CD4-positive, alpha-beta T cell (primary cell): ENCODE measurements around the gene HMCN1. TPM values are rescaled to one million over a fixed set of nuclear protein-coding genes. Genes with fewer than 3 reads are reported as not detected.

Source experiments
- ATAC-seq: fragments of 200-7000 bp; cut with Tn5 transposase; one replicate; pipeline ENCODE4 v1.10.0; 2022; ENCODE audit warnings: mild to moderate bottlenecking; ENCODE audit not compliant: poor library complexity
- CTCF ChIA-PET: fragments of 350-600 bp; sonication (Branson Sonifier 250); formaldehyde crosslinking; loops from one replicate; lab custom pipeline; 2021; ENCODE audit warnings: antibody characterized with exemption, inconsistent platforms; lab: Charles Lee
- POLR2A ChIA-PET: fragments of 350-600 bp; sonication (Branson Sonifier 250); formaldehyde crosslinking; loops from one replicate; lab custom pipeline; 2021; ENCODE audit warnings: antibody characterized with exemption, inconsistent platforms; lab: Charles Lee
- DNase-seq, 14 experiments: peaks; one replicate each; pipeline ENCODE4 v3.0.0-alpha.2; 2013 to 2020; ENCODE audit warnings: mixed read lengths in 2 of 14
- H3K27ac ChIP-seq, 2 donors: one replicate each; pipeline versions ENCODE4 v1.5.1 to v1.7.0; 2013; ENCODE audit warnings: low read length in 2 of 2, low read depth in 1 of 2, mild to moderate bottlenecking in 1 of 2
- H3K27me3 ChIP-seq, 2 experiments: 1 replicate in 1 of 2; 2 replicates in 1 of 2; pipeline versions ENCODE4 v1.6.1 to v1.7.0; 2013; ENCODE audit warnings: low read length in 2 of 2, control low read depth in 1 of 2, mild to moderate bottlenecking in 1 of 2, moderate library complexity in 1 of 2; ENCODE audit not compliant: insufficient read depth in 2 of 2, control insufficient read depth in 1 of 2
- H3K36me3 ChIP-seq: one replicate; pipeline ENCODE4 v1.6.1; 2013; ENCODE audit warnings: low read length, control low read depth; ENCODE audit not compliant: insufficient read depth
- H3K4me1 ChIP-seq: one replicate; pipeline ENCODE4 v1.6.1; 2013; ENCODE audit warnings: low read length, control low read depth; ENCODE audit not compliant: insufficient read depth
- H3K4me3 ChIP-seq: one replicate; pipeline ENCODE4 v1.5.1; 2013; ENCODE audit warnings: mild to moderate bottlenecking, low read length, moderate library complexity
- H3K9me3 ChIP-seq, 2 experiments: 1 replicate in 1 of 2; 2 replicates in 1 of 2; pipeline versions ENCODE4 v1.6.1 to v1.7.0; 2013; ENCODE audit warnings: low read length in 2 of 2, mild to moderate bottlenecking in 2 of 2, control low read depth in 1 of 2, moderate library complexity in 1 of 2; ENCODE audit not compliant: control insufficient read depth in 1 of 2, insufficient read depth in 1 of 2
- H3K27ac Mint-ChIP-seq: one replicate; pipeline ENCODE4 v1.8.0; 2020; ENCODE audit warnings: mixed read lengths
- H3K27me3 Mint-ChIP-seq: one replicate; pipeline ENCODE4 v1.8.0; 2021; ENCODE audit warnings: mixed read lengths
- H3K36me3 Mint-ChIP-seq: one replicate; pipeline ENCODE4 v1.8.0; 2021; ENCODE audit warnings: low read depth, mixed read lengths
- H3K4me1 Mint-ChIP-seq: one replicate; pipeline ENCODE4 v1.8.0; 2021; ENCODE audit warnings: low read depth, mixed read lengths
- H3K4me3 Mint-ChIP-seq: one replicate; pipeline ENCODE4 v1.8.0; 2020; ENCODE audit warnings: mild to moderate bottlenecking, mixed read lengths
- H3K9me3 Mint-ChIP-seq: one replicate; pipeline ENCODE4 v1.8.0; 2020; ENCODE audit warnings: mixed read lengths
- intact Hi-C, 2 experiments: fragments of 100-400 bp; cut with DNase I in 1 of 2; cut with micrococcal nuclease in 1 of 2; formaldehyde crosslinking; loops; one replicate each; pipeline versions ENCODE4 v1.15.1 to v1.9.0; 2023 to 2025; cut with DNase I, micrococcal nuclease
- total RNA-seq, 174 experiments: library from RNA in 2 of 174; stranded (reverse) in 2 of 174; gene quantifications; one replicate each; pipeline ENCODE4 v1.2.3 and lab custom pipeline; 2021 to 2026
- TF ChIP-seq, protein P1 (sequence below): fragments of 200-600 bp; IDR thresholded peaks from one replicate; pipeline ENCODE4 v1.8.0; 2022; ENCODE audit warnings: antibody characterized with exemption, mild to moderate bottlenecking

Gene HMCN1
- total RNA-seq, 2 experiments from 2014 or later: 0.14 TPM

DNA sequence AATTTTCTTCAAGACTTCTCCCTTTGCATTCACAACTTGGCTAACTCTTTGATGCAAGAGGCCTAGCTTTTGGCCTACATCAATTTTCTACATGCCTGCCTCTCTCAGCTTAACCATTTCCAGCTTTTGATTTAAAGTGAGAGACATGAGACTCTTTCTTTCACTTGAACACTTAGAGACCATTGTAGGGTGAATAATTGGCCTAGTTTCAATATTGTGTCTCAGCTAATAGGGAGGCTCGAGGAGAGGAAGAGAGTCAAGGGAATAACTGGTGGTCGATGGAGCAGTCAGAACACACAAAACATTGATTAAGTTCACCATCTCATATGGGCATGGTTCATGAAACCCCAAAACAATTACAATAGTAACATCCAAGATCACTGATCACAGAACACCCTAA, 415.4 kb downstream of the HMCN1 start:
- H3K9me3 ChIP-seq: peaks cover 0 to 4% of the 10 kb centered on the region in 2 experiments
- H3K27me3 ChIP-seq: no peaks in the 10 kb centered on the region
- H3K4me1 ChIP-seq: no peaks in the 10 kb centered on the region
- Mint-ChIP-seq H3K36me3 (no peaks in the 10 kb centered on the region), H3K27me3 (peaks cover 4% of the 10 kb centered on the region), H3K4me3 (no peak overlapping the region), H3K27ac (no peak overlapping the region), H3K4me1 (no peaks in the 10 kb centered on the region), H3K9me3 (no peaks in the 10 kb centered on the region)
- ATAC-seq: no peak
- intact Hi-C loops: no loop called here
- no peak overlapping the region for H3K4me3 ChIP-seq
- CTCF ChIA-PET: no interaction called here
- H3K27ac ChIP-seq: no peak overlapping the region
- TF ChIP-seq, protein P1, sequence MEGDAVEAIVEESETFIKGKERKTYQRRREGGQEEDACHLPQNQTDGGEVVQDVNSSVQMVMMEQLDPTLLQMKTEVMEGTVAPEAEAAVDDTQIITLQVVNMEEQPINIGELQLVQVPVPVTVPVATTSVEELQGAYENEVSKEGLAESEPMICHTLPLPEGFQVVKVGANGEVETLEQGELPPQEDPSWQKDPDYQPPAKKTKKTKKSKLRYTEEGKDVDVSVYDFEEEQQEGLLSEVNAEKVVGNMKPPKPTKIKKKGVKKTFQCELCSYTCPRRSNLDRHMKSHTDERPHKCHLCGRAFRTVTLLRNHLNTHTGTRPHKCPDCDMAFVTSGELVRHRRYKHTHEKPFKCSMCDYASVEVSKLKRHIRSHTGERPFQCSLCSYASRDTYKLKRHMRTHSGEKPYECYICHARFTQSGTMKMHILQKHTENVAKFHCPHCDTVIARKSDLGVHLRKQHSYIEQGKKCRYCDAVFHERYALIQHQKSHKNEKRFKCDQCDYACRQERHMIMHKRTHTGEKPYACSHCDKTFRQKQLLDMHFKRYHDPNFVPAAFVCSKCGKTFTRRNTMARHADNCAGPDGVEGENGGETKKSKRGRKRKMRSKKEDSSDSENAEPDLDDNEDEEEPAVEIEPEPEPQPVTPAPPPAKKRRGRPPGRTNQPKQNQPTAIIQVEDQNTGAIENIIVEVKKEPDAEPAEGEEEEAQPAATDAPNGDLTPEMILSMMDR: no peak
- H3K36me3 ChIP-seq: no peaks in the 10 kb centered on the region
- POLR2A ChIA-PET: no interaction called here
- no peak for DNase-seq

DNA sequence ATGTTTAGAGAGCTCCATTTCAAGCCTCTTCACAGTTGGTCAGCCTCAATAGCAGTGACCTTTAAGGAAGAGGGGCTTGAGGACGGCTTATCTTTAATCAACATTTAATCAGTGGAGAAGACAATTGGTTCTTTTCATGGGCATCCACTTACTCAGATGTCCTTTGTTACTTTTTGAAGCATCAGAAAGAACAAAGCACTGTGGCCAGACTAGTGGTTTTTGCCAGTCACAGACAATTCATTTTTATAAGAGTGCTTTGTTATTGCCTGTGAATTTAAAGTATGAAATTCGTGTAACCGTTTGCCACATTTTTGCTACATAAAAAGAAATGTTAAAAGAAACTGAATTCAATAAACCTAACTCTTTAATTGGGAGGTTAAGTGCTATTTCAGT, 418.0 kb downstream of the HMCN1 start:
- POLR2A ChIA-PET: no interaction called here
- H3K4me3 ChIP-seq: no peak overlapping the region
- H3K4me1 Mint-ChIP-seq: no peaks in the 10 kb centered on the region
- H3K27ac ChIP-seq: no peak overlapping the region
- H3K4me1 ChIP-seq: no peaks in the 10 kb centered on the region
- no peak overlapping the region for H3K27ac Mint-ChIP-seq
- intact Hi-C loops: loop anchor here in 1 of 2 experiments (10.0 kb wide), 1 partner anchor 173 kb away; no protein-coding TSS in a partner anchor
- no peak for DNase-seq
- no peaks in the 10 kb centered on the region for H3K27me3 ChIP-seq
- H3K27me3 Mint-ChIP-seq: peaks cover 4% of the 10 kb centered on the region
- no peaks in the 10 kb centered on the region for H3K36me3 Mint-ChIP-seq
- no peaks in the 10 kb centered on the region for H3K9me3 ChIP-seq
- no peaks in the 10 kb centered on the region for H3K9me3 Mint-ChIP-seq
- H3K36me3 ChIP-seq: no peaks in the 10 kb centered on the region
- ATAC-seq: no peak
- CTCF ChIA-PET: no interaction called here
- TF ChIP-seq, protein P1: no peak
- no peak overlapping the region for H3K4me3 Mint-ChIP-seq

DNA sequence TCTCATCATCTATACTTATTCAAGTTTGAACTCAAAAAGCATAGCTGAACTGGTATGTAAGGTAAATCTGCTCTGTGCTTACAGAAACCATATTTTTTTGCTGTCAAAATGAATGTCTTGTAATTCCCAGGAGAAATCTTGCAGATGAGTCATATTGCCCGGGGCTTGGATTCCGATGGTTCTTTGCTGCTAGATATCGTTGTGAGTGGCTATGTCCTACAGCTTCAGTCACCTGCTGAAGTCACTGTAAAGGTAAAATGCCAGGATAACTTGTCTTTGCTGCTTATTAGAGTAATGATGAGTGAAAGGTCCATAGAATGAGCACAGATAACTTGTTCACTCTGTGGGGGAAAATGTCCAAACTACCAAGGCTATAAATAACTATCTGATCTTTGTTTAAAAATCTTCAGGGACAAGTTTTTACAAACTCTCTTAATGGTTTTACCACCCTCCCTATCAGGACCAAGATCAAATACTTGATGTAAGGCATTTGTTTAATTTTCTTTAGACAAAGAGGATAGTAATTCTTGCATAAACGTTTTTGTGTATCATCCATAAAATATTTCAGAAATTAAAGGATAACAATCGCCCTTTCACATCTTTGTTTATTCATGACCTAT, 418.5 kb downstream of the HMCN1 start:
- H3K27ac ChIP-seq: no peak overlapping the region
- H3K4me1 ChIP-seq: no peaks in the 10 kb centered on the region
- POLR2A ChIA-PET: no interaction called here
- H3K27me3 ChIP-seq: no peaks in the 10 kb centered on the region
- Mint-ChIP-seq H3K9me3 (no peaks in the 10 kb centered on the region), H3K27ac (no peak overlapping the region), H3K27me3 (peaks cover 4% of the 10 kb centered on the region), H3K36me3 (no peaks in the 10 kb centered on the region), H3K4me3 (no peak overlapping the region), H3K4me1 (no peaks in the 10 kb centered on the region)
- ATAC-seq (no peak), DNase-seq (no peak)
- intact Hi-C loops: loop anchor here in 1 of 2 experiments (10.0 kb wide), 1 partner anchor 172 kb away; no protein-coding TSS in a partner anchor
- TF ChIP-seq, protein P1: no peak
- no peaks in the 10 kb centered on the region for H3K9me3 ChIP-seq
- H3K4me3 ChIP-seq: no peak overlapping the region
- no peaks in the 10 kb centered on the region for H3K36me3 ChIP-seq
- CTCF ChIA-PET: no interaction called here
